HepG2 (cell line): ENCODE measurements around the gene YIF1A. TPM values are rescaled to one million over a fixed set of nuclear protein-coding genes. Genes with fewer than 3 reads are reported as not detected.
A peak's percentile ranks its signal among the peaks of the same experiment; 100 is the strongest.

Experiments
- ATAC-seq: fragments of 200-7000 bp; cut with Tn5 transposase; 3 replicates; pipeline ENCODE4 v1.9.1; 2020; ENCODE audit warnings: mild to moderate bottlenecking, moderate library complexity
- BruUV-seq: library from RNA; stranded (reverse); fragments of 400-500 nt; replicated peaks from 2 replicates; lab custom pipeline; 2021; lab: Mats Ljungman, UMichigan
- CTCF ChIA-PET: fragments of 300-600 bp; formaldehyde crosslinking; extraction: SDS; loops from one replicate; lab custom pipeline; 2021; ENCODE audit warnings: low total read pairs, inconsistent platforms, low intra/inter-chr PET ratio; lab: Yijun Ruan, JAX
- POLR2A ChIA-PET: fragments of 350-600 bp; sonication (Branson Sonifier 250); formaldehyde crosslinking; loops from one replicate; lab custom pipeline; 2020; ENCODE audit warnings: antibody characterized with exemption, inconsistent platforms; lab: Yijun Ruan, JAX
- DNase-seq: peaks from one replicate; pipeline ENCODE4 v3.0.0-alpha.2; 2015; ENCODE audit warnings: low spot score
- FAIRE-seq: peaks from 3 replicates; lab custom pipeline; 2011; peaks lifted over from hg19 to GRCh38; lab: Jason Lieb, UNC
- H2AFZ ChIP-seq: one replicate; pipeline ENCODE4 v1.6.1; 2011; ENCODE audit warnings: low read length, inconsistent platforms
- H3K27ac ChIP-seq: fragments of 300-600 bp; 3 replicates; pipeline ENCODE4 v1.8.0; 2011; ENCODE audit warnings: mixed run types, mild to moderate bottlenecking, mixed read lengths, low read length, inconsistent platforms; ENCODE audit not compliant: insufficient read depth; ENCODE audit errors: extremely low read length
- H3K27me3 ChIP-seq, 2 experiments: fragments of 200-600 bp in 1 of 2; 2 replicates in 1 of 2; 3 replicates in 1 of 2; pipeline versions ENCODE4 v1.6.0 to v1.8.0; 2011; ENCODE audit warnings: low read length in 2 of 2, mild to moderate bottlenecking in 2 of 2, moderate library complexity in 2 of 2, inconsistent platforms in 1 of 2; ENCODE audit not compliant: insufficient read depth in 2 of 2, control insufficient read depth in 1 of 2
- H3K36me3 ChIP-seq, 2 experiments: fragments of 200-600 bp in 1 of 2; replicated peaks in 1 of 2; 2 replicates in 1 of 2; 3 replicates in 1 of 2; pipeline versions ENCODE4 v1.5.1 to v1.8.0; 2011; ENCODE audit warnings: low read length in 2 of 2, inconsistent platforms in 1 of 2; ENCODE audit not compliant: insufficient read depth in 2 of 2, control insufficient read depth in 1 of 2
- H3K4me1 ChIP-seq: 2 replicates; pipeline ENCODE4 v1.5.1; 2012; ENCODE audit warnings: low read length, inconsistent platforms; ENCODE audit not compliant: insufficient read depth
- H3K4me2 ChIP-seq: 2 replicates; pipeline ENCODE4 v1.6.0; 2011; ENCODE audit warnings: low read depth, low read length, inconsistent platforms
- H3K4me3 ChIP-seq, 3 experiments: fragments of 200-600 bp in 1 of 3; sonication (generic), shearing (Covaris generic) in 1 of 3; replicated peaks in 1 of 3; 2 replicates each; pipeline ENCODE4 v1.5.1; 2011 to 2016; ENCODE audit warnings: low read length in 3 of 3, inconsistent platforms in 2 of 3, low read depth in 2 of 3, mild to moderate bottlenecking in 2 of 3, control low read depth in 1 of 3, mixed read lengths in 1 of 3; ENCODE audit not compliant: insufficient read depth in 1 of 3
- H3K79me2 ChIP-seq: one replicate; pipeline ENCODE4 v1.6.1; 2011; ENCODE audit warnings: low read length, inconsistent platforms; ENCODE audit not compliant: insufficient read depth
- H3K9ac ChIP-seq: 2 replicates; pipeline ENCODE4 v1.6.0; 2011; ENCODE audit warnings: mild to moderate bottlenecking, low read depth, low read length, inconsistent platforms; ENCODE audit not compliant: insufficient read depth
- H3K9me3 ChIP-seq: 2 replicates; pipeline ENCODE4 v1.5.1; 2012; ENCODE audit warnings: mild to moderate bottlenecking, low read length
- H4K20me1 ChIP-seq: 2 replicates; pipeline ENCODE4 v1.6.0; 2011; ENCODE audit warnings: inconsistent platforms, mild to moderate bottlenecking, low read length, moderate library complexity; ENCODE audit not compliant: insufficient read depth
- AGO2 ChIP-seq: fragments of 200-400 bp; formaldehyde crosslinking; optimal IDR thresholded peaks from 2 replicates; pipeline ENCODE3; 2017; ENCODE audit warnings: mild to moderate bottlenecking, low read depth, low read length, moderate library complexity
- NCOR1 ChIP-seq: fragments of 200-600 bp; sonication (generic); IDR thresholded peaks from 2 replicates; pipeline ENCODE4 v1.7.0; 2017; ENCODE audit warnings: antibody characterized with exemption, low read length, borderline replicate concordance
- RBFOX2 ChIP-seq: fragments of 200-400 bp; formaldehyde crosslinking; IDR thresholded peaks from 2 replicates; pipeline ENCODE4 v1.6.1; 2017; ENCODE audit warnings: low read depth, mild to moderate bottlenecking, low read length
- ZNF687 ChIP-seq: sonication (generic); formaldehyde crosslinking; IDR thresholded peaks from 2 replicates; pipeline ENCODE4 v1.5.1; 2020; ENCODE audit warnings: mild to moderate bottlenecking, missing genetic modification reagents, moderate library complexity
- WGBS: methylation state at CpG from one replicate; pipeline ENCODE4 v1.1.6; 2017; ENCODE audit warnings: low lambda C conversion rate; 5-methylcytosine and 5-hydroxymethylcytosine counted together
- in situ Hi-C: cut with HindIII; loops from 2 replicates; pipeline ENCODE4 v1.10.0; 2017; ENCODE audit warnings: low pct_unique_long_range_greater_than_20kb; ENCODE audit not compliant: extremely low pct_ligation_motif_present
- intact Hi-C: fragments of 100-400 bp; cut with micrococcal nuclease; formaldehyde crosslinking; loops from one replicate; pipeline ENCODE4 v1.10.0; 2022; ENCODE audit not compliant: unreplicated experiment
- polyA plus RNA-seq, 8 experiments: library from polyadenylated mRNA; depleted of rRNA in 3 of 8; stranded (reverse) in 7 of 8; unstranded in 1 of 8; fragments of >200 nt; fragmentation: Illumina TruSeq in 4 of 8; extraction: Trizol in 4 of 8; gene quantifications; 2 replicates each; pipeline versions ENCODE4 v1.2.1 to v1.2.3, GENCODE V29; 2011 to 2016; ENCODE audit warnings: low read depth in 4 of 8, missing spikeins in 1 of 8, mixed read lengths in 1 of 8; ENCODE audit not compliant: insufficient read depth in 1 of 8
- total RNA-seq, 5 experiments: library from RNA; depleted of rRNA; stranded (reverse); fragments of >200 nt; fragmentation: Illumina TruSeq; extraction: Trizol; gene quantifications; 2 replicates each; pipeline ENCODE4 v1.2.3, GENCODE V29; 2016; ENCODE audit warnings: low read depth in 1 of 5

Gene YIF1A
- total and polyA plus RNA-seq, 2 of the 13 experiments (the other 11 are each of a cell fraction or from before 2014, with no cell fraction given) = 133 to 145 TPM

GRCh38 chr11:66285250-66285947 lies 3.5 kb downstream of the YIF1A start:
- intact Hi-C loops = no loop called here
- Histone ChIP-seq H3K4me2 (no peak overlapping the region), H3K4me3 (no peak overlapping the region), H3K79me2 (peaks cover 29% of the 10 kb centered on the region)
- no TSS peak for BruUV-seq
- TF ChIP-seq ZNF687 (peak; percentile 22; the same call in 1 of the 2 replicates), RBFOX2 (peak; percentile 50; the same call in 1 of the 2 replicates), AGO2 (peak; percentile 52), NCOR1 (no peak)
- TF ChIP-seq, all 625 proteins: peak for 3
- H3K27ac ChIP-seq = no peak overlapping the region
- peak overlapping the region; percentile 10; the same call in 1 of the 2 replicates for H3K9ac ChIP-seq
- FAIRE-seq = no peak
- no peaks in the 10 kb centered on the region; a peak in 1 of 5 replicates for H3K27me3 ChIP-seq
- DNase-seq = no peak
- CTCF ChIA-PET = no interaction called here
- H3K36me3 ChIP-seq = peaks cover 5 to 23% of the 10 kb centered on the region in 2 experiments; a peak in 4 of 5 replicates
- POLR2A ChIA-PET = interaction anchor here (5.7 kb wide), 1 partner anchor 26 kb away, joined by 121 read pairs; no protein-coding TSS in a partner anchor
- peaks cover 4% of the 10 kb centered on the region for H4K20me1 ChIP-seq
- ATAC-seq = no peak
- H3K9me3 ChIP-seq = no peaks in the 10 kb centered on the region
- 100% methylated on average over 3 of the region's 13 CpGs for WGBS
- in situ Hi-C loops = no loop called here
- peaks cover 54% of the 10 kb centered on the region for H3K4me1 ChIP-seq
- H2AFZ ChIP-seq = no peak overlapping the region
